Tibial nerve (tissue), 4 donors: ENCODE data around the gene SPATS2. TPM values are rescaled to one million over a fixed set of nuclear protein-coding genes. Genes with fewer than 3 reads are reported as not detected.

Source experiments
- DNase-seq, 2 donors: peaks; one replicate each; pipeline ENCODE4 v3.0.0-alpha.2; 2019; ENCODE audit warnings: low spot score in 2 of 2
- H3K27ac ChIP-seq, 4 donors: fragments of 200-600 bp; sonication (generic) in 3 of 4; one replicate each; pipeline ENCODE4 v1.5.1; 2017 to 2019; ENCODE audit warnings: mild to moderate bottlenecking in 1 of 4
- H3K27me3 ChIP-seq, 2 donors: fragments of 200-600 bp; sonication (generic) in 1 of 2; one replicate each; pipeline versions ENCODE4 v1.5.1 to v1.6.0; 2017 to 2019
- H3K36me3 ChIP-seq, 3 donors: fragments of 200-600 bp; sonication (generic); one replicate each; pipeline ENCODE4 v1.5.1; 2018 to 2019
- H3K4me1 ChIP-seq, 4 donors: fragments of 200-600 bp; sonication (generic) in 3 of 4; one replicate each; pipeline ENCODE4 v1.5.1; 2017 to 2019
- H3K4me3 ChIP-seq, 4 donors: fragments of 200-600 bp; sonication (generic) in 3 of 4; one replicate each; pipeline ENCODE4 v1.5.1; 2017 to 2019; ENCODE audit warnings: mild to moderate bottlenecking in 1 of 4, moderate library complexity in 1 of 4
- H3K9me3 ChIP-seq, 4 donors: fragments of 200-600 bp; sonication (generic) in 3 of 4; one replicate each; pipeline ENCODE4 v1.5.1; 2017 to 2019
- EP300 ChIP-seq, 2 donors: sonication (generic); formaldehyde crosslinking; IDR thresholded peaks; one replicate each; pipeline ENCODE4 v1.6.1; 2017; ENCODE audit warnings: antibody characterized with exemption in 2 of 2, mild to moderate bottlenecking in 1 of 2
- POLR2A ChIP-seq, 2 donors: fragments of 450-650 bp; IDR thresholded peaks; one replicate each; pipeline ENCODE4 v1.6.1; 2017; ENCODE audit warnings: antibody characterized with exemption in 2 of 2, mild to moderate bottlenecking in 2 of 2, moderate library complexity in 2 of 2
- WGBS, 2 donors: methylation state at CpG; one replicate each; pipeline ENCODE4 v1.1.5; 2018; 5-methylcytosine and 5-hydroxymethylcytosine counted together
- total RNA-seq, 4 donors: library from RNA; depleted of rRNA; stranded (reverse); fragments of >200 nt; gene quantifications; one replicate each; pipeline ENCODE4 v1.1.0, GENCODE V29; 2016
- TF ChIP-seq, protein P1 (sequence below), 5 experiments: fragments of 200-600 bp in 3 of 5; fragments of 450-650 bp in 2 of 5; sonication (generic) in 3 of 5; IDR thresholded peaks; one replicate each; pipeline ENCODE4 v1.5.1; 2016 to 2019; ENCODE audit warnings: antibody characterized with exemption in 5 of 5, mild to moderate bottlenecking in 3 of 5, moderate library complexity in 2 of 5

SPATS2 gene
- total RNA-seq, 4 donors from 2014 or later: 5.9 to 14.7 (median 9.8) TPM

DNA sequence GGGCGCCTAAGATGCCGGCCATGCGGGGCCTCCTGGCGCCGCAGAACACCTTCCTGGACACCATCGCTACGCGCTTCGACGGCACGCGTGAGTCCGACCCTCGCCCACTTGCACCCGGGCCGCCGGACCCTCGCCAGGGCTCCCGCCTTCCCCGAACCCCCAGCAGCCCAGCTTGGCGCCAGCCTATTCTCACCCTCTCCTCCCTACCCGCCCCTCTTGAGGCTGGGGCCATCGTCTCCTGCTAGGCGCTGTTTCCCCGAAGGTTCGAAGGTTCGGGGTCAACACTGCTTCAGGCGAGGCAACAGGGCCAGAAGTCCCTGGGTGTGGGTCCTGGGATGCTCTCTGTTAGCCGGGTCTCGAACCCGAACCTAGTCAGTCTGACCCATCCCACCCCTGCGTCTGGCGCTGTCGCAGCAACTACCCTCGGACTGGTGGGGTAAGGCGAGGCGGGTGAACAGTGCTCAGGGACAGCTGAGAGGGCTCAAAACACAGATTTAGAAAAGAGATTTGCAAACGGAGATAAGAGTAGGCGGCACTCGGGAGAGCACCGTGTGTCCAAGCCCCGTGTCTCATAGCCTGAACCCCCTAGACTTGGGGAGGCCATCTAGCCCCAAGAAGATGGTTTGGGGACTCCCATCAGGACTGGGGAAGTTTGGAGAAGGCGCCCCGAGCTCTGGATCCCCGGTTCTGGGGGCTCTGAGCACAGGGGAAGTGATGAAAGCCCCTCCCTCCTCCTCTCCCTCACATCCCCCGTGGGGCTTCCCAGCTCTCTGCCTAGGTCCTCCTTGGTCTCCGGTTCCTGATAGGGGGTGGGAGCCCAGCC, 172.4 kb downstream of the SPATS2 start:
- Histone ChIP-seq H3K4me3 (peak overlapping the region in 1 of 4 donors; percentile 56), H3K27me3 (peaks cover 2 to 66% of the 10 kb centered on the region in 2 donors)
- DNase-seq: no peak

DNA sequence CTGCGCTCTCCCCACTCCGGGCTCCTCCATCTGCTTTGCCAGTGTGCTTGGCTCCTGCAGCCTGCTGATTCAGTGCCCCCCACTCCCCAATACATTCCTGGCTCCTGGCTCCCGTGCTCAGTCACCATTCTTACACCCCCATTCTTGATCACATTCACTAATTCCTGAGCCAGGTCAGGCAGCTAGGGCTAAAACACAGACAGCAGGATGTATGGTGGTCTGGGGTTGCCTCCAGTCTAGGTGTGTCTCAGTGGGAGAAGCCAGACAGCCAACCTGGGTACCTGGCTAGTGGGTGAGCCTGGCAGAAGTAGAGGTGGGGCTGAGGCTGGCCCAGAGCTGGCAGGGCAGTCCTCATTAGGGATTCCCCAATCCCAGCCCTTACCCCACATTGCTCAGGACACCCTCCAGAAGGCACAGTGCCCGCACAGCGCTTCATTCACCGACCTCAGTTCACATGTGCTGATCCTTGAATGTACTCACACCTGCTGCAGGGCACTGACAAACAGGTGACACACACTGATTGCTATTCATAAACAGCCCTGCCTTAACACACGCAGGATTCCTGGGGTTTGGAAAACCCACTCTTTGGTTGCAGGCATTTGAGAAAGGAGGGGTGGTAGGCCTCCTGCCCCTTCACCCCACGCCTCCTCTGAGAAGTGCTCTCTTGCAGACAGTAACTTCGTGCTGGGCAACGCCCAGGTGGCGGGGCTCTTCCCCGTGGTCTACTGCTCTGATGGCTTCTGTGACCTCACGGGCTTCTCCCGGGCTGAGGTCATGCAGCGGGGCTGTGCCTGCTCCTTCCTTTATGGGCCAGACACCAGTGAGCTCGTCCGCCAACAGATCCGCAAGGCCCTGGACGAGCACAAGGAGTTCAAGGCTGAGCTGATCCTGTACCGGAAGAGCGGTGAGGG, 173.2 kb downstream of the SPATS2 start:
- Histone ChIP-seq H3K27ac (no peak overlapping the region), H3K4me1 (peaks cover 0 to 30% (median 13%) of the 10 kb centered on the region in 4 donors)
- 66 to 72% methylated on average over 21 of the region's 21 CpGs for WGBS, 2 donors

More for the DNA sequence above, 172.4 kb downstream of the SPATS2 start:
- Histone ChIP-seq H3K36me3 (no peaks in the 10 kb centered on the region), H3K9me3 (no peaks in the 10 kb centered on the region), H3K4me1 (peaks cover 0 to 30% (median 13%) of the 10 kb centered on the region in 4 donors), H3K27ac (no peak overlapping the region)
- WGBS, 2 donors: 16 to 17% methylated on average over 27 to 46 of the region's 47 CpGs
- no peak for TF ChIP-seq POLR2A (IDR thresholded peaks at IDR 0.05)
- TF ChIP-seq, protein P1, sequence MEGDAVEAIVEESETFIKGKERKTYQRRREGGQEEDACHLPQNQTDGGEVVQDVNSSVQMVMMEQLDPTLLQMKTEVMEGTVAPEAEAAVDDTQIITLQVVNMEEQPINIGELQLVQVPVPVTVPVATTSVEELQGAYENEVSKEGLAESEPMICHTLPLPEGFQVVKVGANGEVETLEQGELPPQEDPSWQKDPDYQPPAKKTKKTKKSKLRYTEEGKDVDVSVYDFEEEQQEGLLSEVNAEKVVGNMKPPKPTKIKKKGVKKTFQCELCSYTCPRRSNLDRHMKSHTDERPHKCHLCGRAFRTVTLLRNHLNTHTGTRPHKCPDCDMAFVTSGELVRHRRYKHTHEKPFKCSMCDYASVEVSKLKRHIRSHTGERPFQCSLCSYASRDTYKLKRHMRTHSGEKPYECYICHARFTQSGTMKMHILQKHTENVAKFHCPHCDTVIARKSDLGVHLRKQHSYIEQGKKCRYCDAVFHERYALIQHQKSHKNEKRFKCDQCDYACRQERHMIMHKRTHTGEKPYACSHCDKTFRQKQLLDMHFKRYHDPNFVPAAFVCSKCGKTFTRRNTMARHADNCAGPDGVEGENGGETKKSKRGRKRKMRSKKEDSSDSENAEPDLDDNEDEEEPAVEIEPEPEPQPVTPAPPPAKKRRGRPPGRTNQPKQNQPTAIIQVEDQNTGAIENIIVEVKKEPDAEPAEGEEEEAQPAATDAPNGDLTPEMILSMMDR (IDR thresholded peaks at IDR 0.05): no peak
- TF ChIP-seq EP300 (IDR thresholded peaks at IDR 0.05): no peak

DNA sequence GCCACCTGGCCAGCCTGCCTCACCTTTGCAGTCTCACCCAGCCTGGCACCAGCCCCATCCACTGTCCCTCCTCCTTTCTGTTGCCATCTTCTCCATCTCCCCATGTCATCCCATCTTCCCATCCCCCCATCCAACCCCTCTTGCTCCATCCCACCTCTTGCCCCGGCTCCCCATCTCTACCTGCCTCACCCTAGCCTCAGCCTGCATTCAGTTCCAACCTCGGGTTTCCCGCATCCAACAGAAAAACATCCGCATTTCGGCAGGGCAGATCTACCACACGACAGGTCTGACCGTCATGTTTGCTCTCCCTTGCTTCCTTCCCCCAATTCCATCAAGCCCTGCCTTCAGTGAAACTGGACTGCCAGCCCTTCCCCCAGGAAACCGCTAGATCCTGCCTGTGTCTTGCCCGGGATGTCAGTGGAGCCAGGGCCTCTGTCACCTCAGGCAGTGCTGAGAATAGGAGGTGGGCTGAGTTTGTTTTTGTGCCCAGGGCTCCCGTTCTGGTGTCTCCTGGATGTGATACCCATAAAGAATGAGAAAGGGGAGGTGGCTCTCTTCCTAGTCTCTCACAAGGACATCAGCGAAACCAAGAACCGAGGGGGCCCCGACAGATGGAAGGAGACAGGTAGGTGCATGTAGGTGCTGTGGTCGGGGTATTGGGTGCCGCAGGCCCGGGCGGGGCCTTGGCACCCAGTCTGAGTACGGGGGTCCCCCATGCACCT, 174.0 kb downstream of the SPATS2 start:
- H3K27me3 ChIP-seq: peaks cover 2 to 78% of the 10 kb centered on the region in 2 donors
- H3K36me3 ChIP-seq: no peaks in the 10 kb centered on the region
- 73 to 83% methylated on average over 18 of the region's 18 CpGs for WGBS, 2 donors
- no peak overlapping the region for H3K4me3 ChIP-seq
- H3K9me3 ChIP-seq: no peaks in the 10 kb centered on the region
- TF ChIP-seq EP300 (IDR thresholded peaks at IDR 0.05) (no peak), POLR2A (IDR thresholded peaks at IDR 0.05) (no peak)
- TF ChIP-seq, protein P1 (IDR thresholded peaks at IDR 0.05): no peak
- H3K4me1 ChIP-seq: peaks cover 0 to 30% (median 13%) of the 10 kb centered on the region in 4 donors
- no peak overlapping the region for H3K27ac ChIP-seq
- no peak for DNase-seq

More for the DNA sequence above, 173.2 kb downstream of the SPATS2 start:
- DNase-seq: no peak
- Histone ChIP-seq H3K9me3 (no peaks in the 10 kb centered on the region), H3K4me3 (no peak overlapping the region), H3K27me3 (peaks cover 2 to 74% of the 10 kb centered on the region in 2 donors), H3K36me3 (no peaks in the 10 kb centered on the region)
- no peak for TF ChIP-seq EP300 (IDR thresholded peaks at IDR 0.05)
- TF ChIP-seq POLR2A (IDR thresholded peaks at IDR 0.05): no peak
- TF ChIP-seq, protein P1 (IDR thresholded peaks at IDR 0.05): no peak

DNA sequence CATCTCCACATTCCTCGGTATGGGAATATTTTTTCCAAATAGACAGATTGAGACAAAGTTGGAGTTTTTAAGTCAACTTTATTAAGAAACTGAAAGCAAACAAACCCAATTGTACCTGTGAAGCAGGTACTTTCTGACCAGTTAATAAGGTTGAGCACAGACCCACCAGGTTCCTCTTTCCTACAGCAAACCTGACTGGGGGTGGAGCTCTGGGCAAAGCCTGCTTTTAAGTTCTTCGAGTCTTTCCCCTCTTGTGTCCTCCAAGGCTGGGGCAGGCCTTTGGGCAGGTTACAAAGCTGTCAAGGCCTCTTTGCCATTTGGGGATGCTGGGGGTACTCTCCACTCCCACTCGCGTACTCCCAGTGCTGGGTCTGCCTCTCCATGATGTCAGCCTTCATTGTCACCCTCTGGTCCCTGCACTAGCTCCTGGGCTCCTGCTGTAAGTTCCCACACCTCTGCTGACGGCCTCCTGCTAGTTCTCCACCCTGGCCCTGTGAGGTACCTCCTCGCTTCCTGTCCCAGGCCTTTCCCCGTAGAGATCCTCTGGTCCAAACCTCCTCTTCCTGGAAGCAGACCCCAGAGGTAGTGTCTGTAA, 174.7 kb downstream of the SPATS2 start:
- Histone ChIP-seq H3K4me1 (peaks cover 0 to 25% (median 13%) of the 10 kb centered on the region in 4 donors), H3K27ac (no peak overlapping the region), H3K4me3 (no peak overlapping the region), H3K36me3 (no peaks in the 10 kb centered on the region), H3K27me3 (peaks cover 0 to 78% of the 10 kb centered on the region in 2 donors), H3K9me3 (no peaks in the 10 kb centered on the region)
- no peak for DNase-seq
- TF ChIP-seq EP300 (IDR thresholded peaks at IDR 0.05) (no peak), POLR2A (IDR thresholded peaks at IDR 0.05) (no peak)
- WGBS, 2 donors: 77 to 79% methylated on average over 7 of the region's 7 CpGs
